ENCODE data around the gene RPS6KA1. TPM values are rescaled to one million over a fixed set of nuclear protein-coding genes. Genes with fewer than 3 reads are reported as not detected.
A peak's percentile ranks its signal among the peaks of the same experiment; 100 is the strongest.

Gene RPS6KA1
- total RNA-seq, 1 donor from 2014 or later: 4.9 TPM

DNA sequence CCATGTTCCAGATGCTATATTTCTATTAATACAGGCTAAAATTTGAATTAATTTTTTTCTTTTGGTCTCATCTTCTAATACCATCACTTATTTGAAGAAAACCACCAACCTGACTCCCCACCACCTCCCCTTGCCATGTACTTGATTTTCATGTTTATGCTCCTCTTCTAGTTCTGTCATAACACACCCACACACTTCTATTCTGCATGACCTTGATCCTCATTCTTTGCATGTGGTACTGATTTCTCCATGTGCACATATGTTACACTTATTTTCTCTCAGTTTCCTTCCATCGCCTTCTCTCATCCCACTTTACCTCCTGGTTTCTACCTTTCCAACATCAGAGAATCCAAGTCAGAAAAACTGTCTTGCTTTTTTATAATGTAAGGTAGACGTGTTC lies 87.3 kb downstream of the RPS6KA1 start:
- Histone ChIP-seq H3K9me3 (replicated peaks) (no peaks in the 10 kb centered on the region), H3K4me3 (no peak overlapping the region), H3K4me1 (peaks cover 29% of the 10 kb centered on the region), H3K36me3 (no peaks in the 10 kb centered on the region), H3K27me3 (ENCODE audit: low read depth) (no peaks in the 10 kb centered on the region), H3K27ac (replicated peaks) (peak overlapping the region; percentile 99)
- TF ChIP-seq, protein P1, sequence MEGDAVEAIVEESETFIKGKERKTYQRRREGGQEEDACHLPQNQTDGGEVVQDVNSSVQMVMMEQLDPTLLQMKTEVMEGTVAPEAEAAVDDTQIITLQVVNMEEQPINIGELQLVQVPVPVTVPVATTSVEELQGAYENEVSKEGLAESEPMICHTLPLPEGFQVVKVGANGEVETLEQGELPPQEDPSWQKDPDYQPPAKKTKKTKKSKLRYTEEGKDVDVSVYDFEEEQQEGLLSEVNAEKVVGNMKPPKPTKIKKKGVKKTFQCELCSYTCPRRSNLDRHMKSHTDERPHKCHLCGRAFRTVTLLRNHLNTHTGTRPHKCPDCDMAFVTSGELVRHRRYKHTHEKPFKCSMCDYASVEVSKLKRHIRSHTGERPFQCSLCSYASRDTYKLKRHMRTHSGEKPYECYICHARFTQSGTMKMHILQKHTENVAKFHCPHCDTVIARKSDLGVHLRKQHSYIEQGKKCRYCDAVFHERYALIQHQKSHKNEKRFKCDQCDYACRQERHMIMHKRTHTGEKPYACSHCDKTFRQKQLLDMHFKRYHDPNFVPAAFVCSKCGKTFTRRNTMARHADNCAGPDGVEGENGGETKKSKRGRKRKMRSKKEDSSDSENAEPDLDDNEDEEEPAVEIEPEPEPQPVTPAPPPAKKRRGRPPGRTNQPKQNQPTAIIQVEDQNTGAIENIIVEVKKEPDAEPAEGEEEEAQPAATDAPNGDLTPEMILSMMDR (IDR thresholded peaks at IDR 0.05; ENCODE audit: borderline replicate concordance): no peak
- DNase-seq: no peak
- intact Hi-C loops (cut with micrococcal nuclease): no loop called here

DNA sequence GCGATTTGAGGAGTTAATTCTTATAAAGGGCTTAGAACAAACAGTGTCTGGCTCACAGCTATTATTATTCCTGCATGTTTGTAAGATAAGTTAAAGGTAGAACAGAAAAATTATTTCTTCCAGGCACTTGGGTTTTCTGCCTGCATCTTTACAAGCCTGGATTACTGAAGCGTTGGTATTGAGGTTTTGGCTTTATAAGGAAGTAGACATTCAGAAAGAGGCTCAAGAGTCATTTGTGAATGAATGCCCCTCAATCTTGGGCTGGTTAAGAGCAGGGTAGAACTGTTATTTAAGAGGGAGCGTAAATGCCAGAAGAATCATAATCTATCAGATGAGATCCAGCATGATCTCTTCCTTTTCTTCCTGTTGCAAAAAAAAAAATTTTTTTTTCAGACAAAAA lies 89.0 kb downstream of the RPS6KA1 start:
- Histone ChIP-seq H3K4me3 (no peak overlapping the region), H3K27me3 (ENCODE audit: low read depth) (no peaks in the 10 kb centered on the region), H3K27ac (replicated peaks) (peak overlapping the region; percentile 99), H3K4me1 (peaks cover 31% of the 10 kb centered on the region), H3K9me3 (replicated peaks) (no peaks in the 10 kb centered on the region), H3K36me3 (no peaks in the 10 kb centered on the region)
- intact Hi-C loops (cut with micrococcal nuclease): no loop called here
- TF ChIP-seq, protein P1 (IDR thresholded peaks at IDR 0.05; ENCODE audit: borderline replicate concordance): no peak
- DNase-seq: no peak

Small RNA genes within 50 kb of the gene (microRNA-seq; reads per million reads assigned to microRNA genes)
- not detected for gene MIR1976

Other genes with a start within 250 kb of the RPS6KA1 start
- gene SH3BGRL3, start 249.7 kb upstream of the RPS6KA1 start, total RNA-seq: 32.1 TPM
- 11.6 TPM for gene UBXN11, start 223.1 kb upstream of the RPS6KA1 start, total RNA-seq
- 2.4 TPM for gene CD52, start 211.8 kb upstream of the RPS6KA1 start, total RNA-seq
- gene CRYBG2, start 175.6 kb upstream of the RPS6KA1 start, total RNA-seq: not detected
- gene ZNF683, start 157.0 kb upstream of the RPS6KA1 start, total RNA-seq: not detected
- not detected for gene LIN28A, start 118.9 kb upstream of the RPS6KA1 start, total RNA-seq
- 27.9 TPM for gene DHDDS, start 97.4 kb upstream of the RPS6KA1 start, total RNA-seq
- 158 TPM for gene HMGN2, start 57.3 kb upstream of the RPS6KA1 start, total RNA-seq
- 31.7 TPM for gene ARID1A, start 166.3 kb downstream of the RPS6KA1 start, total RNA-seq

Data from left ventricle myocardium inferior (tissue), 1 donor.